Measurements from ENCODE around the gene IRS2.

- TF ChIP-seq, protein P1, sequence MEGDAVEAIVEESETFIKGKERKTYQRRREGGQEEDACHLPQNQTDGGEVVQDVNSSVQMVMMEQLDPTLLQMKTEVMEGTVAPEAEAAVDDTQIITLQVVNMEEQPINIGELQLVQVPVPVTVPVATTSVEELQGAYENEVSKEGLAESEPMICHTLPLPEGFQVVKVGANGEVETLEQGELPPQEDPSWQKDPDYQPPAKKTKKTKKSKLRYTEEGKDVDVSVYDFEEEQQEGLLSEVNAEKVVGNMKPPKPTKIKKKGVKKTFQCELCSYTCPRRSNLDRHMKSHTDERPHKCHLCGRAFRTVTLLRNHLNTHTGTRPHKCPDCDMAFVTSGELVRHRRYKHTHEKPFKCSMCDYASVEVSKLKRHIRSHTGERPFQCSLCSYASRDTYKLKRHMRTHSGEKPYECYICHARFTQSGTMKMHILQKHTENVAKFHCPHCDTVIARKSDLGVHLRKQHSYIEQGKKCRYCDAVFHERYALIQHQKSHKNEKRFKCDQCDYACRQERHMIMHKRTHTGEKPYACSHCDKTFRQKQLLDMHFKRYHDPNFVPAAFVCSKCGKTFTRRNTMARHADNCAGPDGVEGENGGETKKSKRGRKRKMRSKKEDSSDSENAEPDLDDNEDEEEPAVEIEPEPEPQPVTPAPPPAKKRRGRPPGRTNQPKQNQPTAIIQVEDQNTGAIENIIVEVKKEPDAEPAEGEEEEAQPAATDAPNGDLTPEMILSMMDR (conservative IDR thresholded peaks at IDR 0.05; ENCODE audit: low read length) = no peak
- TF ChIP-seq EZH2phosphoT487 (IDR thresholded peaks at IDR 0.05; ENCODE audit: borderline replicate concordance, low read depth, low read length) = no peak
These were observed 70.5 kb downstream of the IRS2 start for GRCh38 chr13:109715902-109716301.

Measured in OCI-LY7 (cell line).